A673 (cell line): ENCODE data around the gene PARN.

Source experiments
- CTCF ChIP-seq: fragments of 300-800, 200-600 bp; sonication (generic); conservative IDR thresholded peaks from 2 replicates; pipeline ENCODE4 v1.5.1; 2017; ENCODE audit warnings: low read depth, mild to moderate bottlenecking, antibody characterized with exemption, low read length, moderate library complexity, mixed read lengths
- EZH2 ChIP-seq: fragments of 200-600 bp; sonication (generic); IDR thresholded peaks from 2 replicates; pipeline ENCODE4 v1.6.1; 2017; ENCODE audit warnings: borderline replicate concordance, low read depth, mild to moderate bottlenecking, mixed read lengths, antibody characterized with exemption, low read length; ENCODE audit not compliant: poor library complexity, severe bottlenecking

DNA sequence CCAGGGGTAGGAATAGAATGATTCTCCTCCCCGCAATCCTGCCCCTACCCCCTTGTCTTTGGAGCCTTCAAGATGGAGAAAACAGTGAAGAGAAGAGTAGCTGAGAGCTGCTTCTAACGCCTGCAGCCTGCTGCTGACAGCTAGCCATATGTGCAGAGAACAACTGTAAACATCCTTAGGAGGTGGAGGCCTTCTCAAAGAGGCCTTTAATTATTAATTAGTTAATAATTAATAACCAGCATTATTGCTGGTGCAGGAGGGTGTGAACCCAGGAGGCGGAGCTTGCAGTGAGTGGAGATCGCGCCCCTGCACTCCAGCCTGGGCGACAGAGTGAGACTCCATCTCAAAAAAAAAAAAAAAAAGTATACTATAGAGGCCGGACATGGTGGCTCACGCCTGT lies 11.1 kb upstream of the PARN start:
- TF ChIP-seq CTCF (no peak), EZH2 (no peak)
